GM23248 (cell line): ENCODE results near the gene KLHDC7B. TPM values are rescaled to one million over a fixed set of nuclear protein-coding genes. Genes with fewer than 3 reads are reported as not detected.
A peak's percentile ranks its signal among the peaks of the same experiment; 100 is the strongest.

Source experiments
- DNase-seq: peaks from one replicate; pipeline ENCODE4 v3.0.0-alpha.2; 2015
- H2AFZ ChIP-seq: fragments of 200-600 bp; sonication (generic); 2 replicates; pipeline ENCODE4 v1.6.1; 2016; ENCODE audit warnings: antibody characterized with exemption
- H3F3A ChIP-seq: fragments of 200-600 bp; sonication (generic); 2 replicates; pipeline ENCODE4 v1.6.1; 2016; ENCODE audit warnings: mild to moderate bottlenecking, antibody characterized with exemption, mixed run types; ENCODE audit not compliant: insufficient read depth
- H3K27ac ChIP-seq: fragments of 200-600 bp; sonication (generic); 2 replicates; pipeline ENCODE4 v1.5.1; 2016; ENCODE audit warnings: mild to moderate bottlenecking
- H3K27me3 ChIP-seq: fragments of 200-600 bp; sonication (generic); replicated peaks from 2 replicates; pipeline ENCODE4 v1.6.1; 2016; ENCODE audit warnings: mild to moderate bottlenecking; ENCODE audit not compliant: insufficient read depth
- H3K36me3 ChIP-seq: fragments of 200-600 bp; sonication (generic); 2 replicates; pipeline ENCODE4 v1.6.1; 2016; ENCODE audit warnings: low read depth, mild to moderate bottlenecking
- H3K4me1 ChIP-seq: fragments of 200-600 bp; sonication (generic); 2 replicates; pipeline ENCODE4 v1.6.1; 2016; ENCODE audit warnings: mild to moderate bottlenecking; ENCODE audit not compliant: insufficient read depth
- H3K4me2 ChIP-seq: fragments of 200-600 bp; sonication (generic); one replicate; pipeline ENCODE4 v1.6.1; 2016; ENCODE audit warnings: mild to moderate bottlenecking; ENCODE audit not compliant: unreplicated experiment
- H3K4me3 ChIP-seq: fragments of 200-600 bp; sonication (generic); 2 replicates; pipeline ENCODE4 v1.5.1; 2016; ENCODE audit warnings: mild to moderate bottlenecking
- H3K79me2 ChIP-seq: fragments of 200-600 bp; sonication (generic); 2 replicates; pipeline ENCODE4 v1.6.1; 2016; ENCODE audit warnings: mild to moderate bottlenecking; ENCODE audit not compliant: insufficient read depth
- H3K9ac ChIP-seq: fragments of 200-600 bp; sonication (generic); 2 replicates; pipeline ENCODE4 v1.6.1; 2016; ENCODE audit warnings: mild to moderate bottlenecking
- H3K9me2 ChIP-seq: fragments of 200-600 bp; sonication (generic); 2 replicates; pipeline ENCODE4 v1.6.1; 2016; ENCODE audit warnings: mixed run types, mild to moderate bottlenecking, moderate library complexity; ENCODE audit not compliant: insufficient read depth
- H3K9me3 ChIP-seq: fragments of 200-600 bp; sonication (generic); one replicate; pipeline ENCODE4 v1.6.1; 2017; ENCODE audit warnings: low read depth
- H4K20me1 ChIP-seq: fragments of 200-600 bp; sonication (generic); 2 replicates; pipeline ENCODE4 v1.6.0; 2016; ENCODE audit not compliant: insufficient read depth
- EZH2 ChIP-seq: fragments of 200-600 bp; sonication (generic); IDR thresholded peaks from 2 replicates; pipeline ENCODE4 v1.6.1; 2018; ENCODE audit warnings: antibody characterized with exemption, mild to moderate bottlenecking; ENCODE audit not compliant: insufficient read depth, poor library complexity, severe bottlenecking
- EZH2phosphoT487 ChIP-seq: fragments of 200-600 bp; sonication (generic); IDR thresholded peaks from 2 replicates; pipeline ENCODE4 v1.6.1; 2018; ENCODE audit warnings: antibody characterized with exemption, moderate library complexity, mild to moderate bottlenecking, low read depth; ENCODE audit not compliant: insufficient read depth
- WGBS, 2 experiments: methylation state at CpG; one replicate each; pipeline ENCODE4 v1.1.6; 2015 to 2017; ENCODE audit warnings: low lambda C conversion rate in 2 of 2, low coverage in 1 of 2; ENCODE audit errors: missing lambda C conversion rate in 2 of 2; 5-methylcytosine and 5-hydroxymethylcytosine counted together
- in situ Hi-C: fragments of 300-500 bp; cut with MboI; formaldehyde crosslinking; loops from 2 replicates; pipeline ENCODE4 v1.15.0; 2020
- polyA plus RNA-seq: library from polyadenylated mRNA; unstranded; fragments of >200 nt; fragmentation: Nextera tagmentation; extraction: Ambion mirVana; gene quantifications from 2 replicates; pipeline ENCODE4 v1.2.1, GENCODE V29; 2016
- total RNA-seq: library from RNA; depleted of rRNA; stranded (reverse); fragments of >200 nt; shearing (Covaris generic); gene quantifications from 2 replicates; pipeline ENCODE4 v1.2.3, GENCODE V29; 2014

KLHDC7B gene
- total and polyA plus RNA-seq, 2 experiments from 2014 or later, result 0.06 TPM; not detected in 1

GRCh38 chr22:50505276-50505775 lies 40.4 kb upstream of the KLHDC7B start:
- Histone ChIP-seq H3K4me3 (no peak overlapping the region), H3K4me2 (no peak overlapping the region), H3K27ac (no peak overlapping the region), H3K27me3 (no peaks in the 10 kb centered on the region), H3K9me2 (no peaks in the 10 kb centered on the region), H3K9ac (no peak overlapping the region), H3K36me3 (no peaks in the 10 kb centered on the region), H3K79me2 (peaks cover 51% of the 10 kb centered on the region), H4K20me1 (no peaks in the 10 kb centered on the region), H2AFZ (no peak overlapping the region), H3K4me1 (peaks cover 10% of the 10 kb centered on the region), H3F3A (peaks cover 10% of the 10 kb centered on the region; the same call in 1 of the 2 replicates), H3K9me3 (no peaks in the 10 kb centered on the region)
- no peak for DNase-seq
- TF ChIP-seq EZH2, result no peak
- no peak for TF ChIP-seq EZH2phosphoT487
- WGBS, 2 experiments, result 88 to 91% methylated on average over 14 of the region's 14 CpGs
- in situ Hi-C loops, result no loop called here

GRCh38 chr22:50505776-50506610 lies 39.7 kb upstream of the KLHDC7B start:
- peaks cover 10% of the 10 kb centered on the region for H3K4me1 ChIP-seq
- TF ChIP-seq EZH2phosphoT487 (no peak), EZH2 (no peak)
- H3K9me3 ChIP-seq, result no peaks in the 10 kb centered on the region
- H3K9ac ChIP-seq, result peak overlapping the region; percentile 97
- peak overlapping the region; percentile 94 for H3K4me3 ChIP-seq
- 87 to 88% methylated on average over 38 to 41 of the region's 41 CpGs for WGBS, 2 experiments
- H3K27ac ChIP-seq, result no peak overlapping the region
- no peaks in the 10 kb centered on the region for H4K20me1 ChIP-seq
- H3K36me3 ChIP-seq, result no peaks in the 10 kb centered on the region
- peaks cover 58% of the 10 kb centered on the region for H3K79me2 ChIP-seq
- H3K27me3 ChIP-seq, result no peaks in the 10 kb centered on the region
- in situ Hi-C loops, result no loop called here
- no peak for DNase-seq
- peak overlapping the region; percentile 86 for H3K4me2 ChIP-seq
- peaks cover 10% of the 10 kb centered on the region; the same call in 1 of the 2 replicates for H3F3A ChIP-seq
- no peaks in the 10 kb centered on the region for H3K9me2 ChIP-seq
- no peak overlapping the region for H2AFZ ChIP-seq

GRCh38 chr22:50506611-50507420 lies 38.9 kb upstream of the KLHDC7B start:
- H2AFZ ChIP-seq, result peak overlapping the region; percentile 66
- H3F3A ChIP-seq, result peaks cover 10% of the 10 kb centered on the region; the same call in 1 of the 2 replicates
- H3K4me2 ChIP-seq, result peak overlapping the region; percentile 86
- H3K9me2 ChIP-seq, result no peaks in the 10 kb centered on the region
- peaks cover 10% of the 10 kb centered on the region for H3K4me1 ChIP-seq
- no peaks in the 10 kb centered on the region for H3K9me3 ChIP-seq
- DNase-seq, result peak; percentile 55
- TF ChIP-seq EZH2, result no peak
- TF ChIP-seq EZH2phosphoT487, result no peak
- no peaks in the 10 kb centered on the region for H4K20me1 ChIP-seq
- peaks cover 66% of the 10 kb centered on the region for H3K79me2 ChIP-seq
- H3K9ac ChIP-seq, result peak overlapping the region; percentile 97
- no peaks in the 10 kb centered on the region for H3K36me3 ChIP-seq
- 11 to 20% methylated on average over 15 to 19 of the region's 21 CpGs for WGBS, 2 experiments
- in situ Hi-C loops, result no loop called here
- peak overlapping the region; percentile 94 for H3K4me3 ChIP-seq
- H3K27me3 ChIP-seq, result no peaks in the 10 kb centered on the region
- H3K27ac ChIP-seq, result peak overlapping the region; percentile 73

GRCh38 chr22:50507421-50507990 lies 38.2 kb upstream of the KLHDC7B start, which contains the start of gene LMF2:
TSS of gene LMF2 (minus strand) at chr22:50507702. CDS start at chr22:50507675, 27 bp downstream.
- Histone ChIP-seq H3K9ac (peak within 1 kb of the TSS; percentile 97), H3K4me3 (peak within 1 kb of the TSS; percentile 94), H3K79me2 (peaks cover 73% of the 10 kb centered on the region), H3K4me2 (peak within 1 kb of the TSS; percentile 100), H3K36me3 (no peaks in the 10 kb centered on the region), H3K4me1 (peaks cover 10% of the 10 kb centered on the region), H3F3A (peaks cover 10% of the 10 kb centered on the region; the same call in 1 of the 2 replicates), H3K27ac (peak within 1 kb of the TSS; percentile 78), H3K9me2 (no peaks in the 10 kb centered on the region), H3K27me3 (no peaks in the 10 kb centered on the region), H3K9me3 (no peaks in the 10 kb centered on the region), H2AFZ (peak within 1 kb of the TSS; percentile 75), H4K20me1 (no peaks in the 10 kb centered on the region; the same call in 1 of the 2 replicates)
- 1 to 2% methylated on average over 16 to 57 of the region's 62 CpGs for WGBS, 2 experiments
- in situ Hi-C loops, result no loop called here
- peak; percentile 94 for DNase-seq
- TF ChIP-seq EZH2phosphoT487, result no peak
- TF ChIP-seq EZH2, result no peak
